Nasal cavity respiratory epithelium epithelial cell of viscerocranial mucosa (primary cell): Measurements from ENCODE around the gene GPD1L. TPM values are rescaled to one million over a fixed set of nuclear protein-coding genes. Genes with fewer than 3 reads are reported as not detected.

ENCODE experiments used
- total RNA-seq: library from RNA; depleted of rRNA; stranded (reverse); fragments of >200 nt; gene quantifications from 2 replicates; pipeline ENCODE4 v1.2.3, GENCODE V29; 2014

GPD1L gene
- total RNA-seq = 13.7 and 19.6 TPM in 2 replicates

GRCh38 chr3:32106132-32106928, at the start of gene GPD1L:
Gene GPD1L (plus strand): TSS chr3:32106620. CDS start chr3:32106712, 92 bp downstream.

Other genes with a start within 250 kb of the GPD1L start
- gene OSBPL10, start 125.4 kb upstream of the GPD1L start, total RNA-seq = 26.4 and 28.4 TPM in 2 replicates
- gene ZNF860, start 124.9 kb upstream of the GPD1L start, total RNA-seq = 2.1 and 3.8 TPM in 2 replicates
- gene CMTM8, start 132.1 kb downstream of the GPD1L start, total RNA-seq = 1.4 and 2.3 TPM in 2 replicates